ENCODE data around the gene CD300H. TPM values are rescaled to one million over a fixed set of nuclear protein-coding genes. Genes with fewer than 3 reads are reported as not detected.

Gene CD300H
- total and polyA plus RNA-seq, 2 donors from 2014 or later: 2.0 TPM; not detected in 1

GRCh38 chr17:74573169-74573568, 5.9 kb upstream of the CD300H start:
- FAIRE-seq (no peak), DNase-seq (no peak)
- no peak for TF ChIP-seq CTCF (IDR thresholded peaks at IDR 0.05; ENCODE audit: borderline replicate concordance, extremely low read depth, insufficient read depth)
- intact Hi-C loops (cut with DNase I): no loop called here
- H3K4me1 ChIP-seq (ENCODE audit: control insufficient read depth in 2 of 3, insufficient read depth in 2 of 3, low read depth in 1 of 3, low read length in 3 of 3): peaks cover 0 to 4% (median 0%) of the 10 kb centered on the region in 3 donors
- no peaks in the 10 kb centered on the region for H3K27me3 ChIP-seq (ENCODE audit: control insufficient read depth, insufficient read depth, low read length)
- peaks cover 0 to 3% (median 3%) of the 10 kb centered on the region in 3 donors for H3K9me3 ChIP-seq (ENCODE audit: control insufficient read depth in 2 of 3, insufficient read depth in 1 of 3, low read length in 3 of 3)
- H3K9ac ChIP-seq (ENCODE audit: low read length in 3 of 3): no peak overlapping the region
- no peaks in the 10 kb centered on the region for H3K36me3 ChIP-seq (ENCODE audit: control insufficient read depth in 2 of 3, insufficient read depth in 3 of 3, low read length in 3 of 3)
- H3K4me3 ChIP-seq (ENCODE audit: low read length in 3 of 3): no peak overlapping the region
- H3K27ac ChIP-seq (ENCODE audit: low read depth in 2 of 2, low read length in 2 of 2): no peak overlapping the region

- H3K27me3 ChIP-seq (ENCODE audit: control insufficient read depth, insufficient read depth, low read length): no peaks in the 10 kb centered on the region
- DNase-seq (no peak), FAIRE-seq (no peak)
- H3K4me3 ChIP-seq (ENCODE audit: low read length in 3 of 3): no peak overlapping the region
- intact Hi-C loops (cut with DNase I): no loop called here
- peaks cover 0 to 4% (median 0%) of the 10 kb centered on the region in 3 donors for H3K4me1 ChIP-seq (ENCODE audit: control insufficient read depth in 2 of 3, insufficient read depth in 2 of 3, low read depth in 1 of 3, low read length in 3 of 3)
- H3K27ac ChIP-seq (ENCODE audit: low read depth in 2 of 2, low read length in 2 of 2): no peak overlapping the region
- no peak for TF ChIP-seq CTCF (IDR thresholded peaks at IDR 0.05; ENCODE audit: borderline replicate concordance, extremely low read depth, insufficient read depth)
- peaks cover 0 to 3% (median 3%) of the 10 kb centered on the region in 3 donors for H3K9me3 ChIP-seq (ENCODE audit: control insufficient read depth in 2 of 3, insufficient read depth in 1 of 3, low read length in 3 of 3)
- no peaks in the 10 kb centered on the region for H3K36me3 ChIP-seq (ENCODE audit: control insufficient read depth in 2 of 3, insufficient read depth in 3 of 3, low read length in 3 of 3)
- H3K9ac ChIP-seq (ENCODE audit: low read length in 3 of 3): no peak overlapping the region
These were observed 4.4 kb upstream of the CD300H start for GRCh38 chr17:74571621-74572270.

- no peak for TF ChIP-seq CTCF (IDR thresholded peaks at IDR 0.05; ENCODE audit: borderline replicate concordance, extremely low read depth, insufficient read depth)
- Histone ChIP-seq H3K27me3 (ENCODE audit: control insufficient read depth, insufficient read depth, low read length) (no peaks in the 10 kb centered on the region), H3K4me3 (ENCODE audit: low read length in 3 of 3) (peak overlapping the region in 1 of 3 donors; percentile 21), H3K4me1 (ENCODE audit: control insufficient read depth in 2 of 3, insufficient read depth in 2 of 3, low read depth in 1 of 3, low read length in 3 of 3) (peaks cover 0 to 4% (median 0%) of the 10 kb centered on the region in 3 donors), H3K27ac (ENCODE audit: low read depth in 2 of 2, low read length in 2 of 2) (no peak overlapping the region), H3K9me3 (ENCODE audit: control insufficient read depth in 2 of 3, insufficient read depth in 1 of 3, low read length in 3 of 3) (peaks cover 0 to 3% (median 3%) of the 10 kb centered on the region in 3 donors), H3K9ac (ENCODE audit: low read length in 3 of 3) (no peak overlapping the region), H3K36me3 (ENCODE audit: control insufficient read depth in 2 of 3, insufficient read depth in 3 of 3, low read length in 3 of 3) (no peaks in the 10 kb centered on the region)
- FAIRE-seq: no peak
- peak in 1 of 5 donors; percentile 31 for DNase-seq
- intact Hi-C loops (cut with DNase I): no loop called here
These were observed 2.0 kb upstream of the CD300H start for GRCh38 chr17:74569020-74570003.

Data from kidney (tissue), 14 donors.